NCI-H1930 (cell line): ENCODE measurements around the gene CUX1.
"Not testable (repeated sequence)": the region's sequence is repeated elsewhere in the genome, so short reads cannot be mapped to it uniquely, and the experiment has no call there.

ENCODE experiments used
- DNase-seq, 2 experiments: peaks; one replicate each; lab custom pipeline; 2025; lab: John Stamatoyannopoulos, UW

Gene CUX1

DNA sequence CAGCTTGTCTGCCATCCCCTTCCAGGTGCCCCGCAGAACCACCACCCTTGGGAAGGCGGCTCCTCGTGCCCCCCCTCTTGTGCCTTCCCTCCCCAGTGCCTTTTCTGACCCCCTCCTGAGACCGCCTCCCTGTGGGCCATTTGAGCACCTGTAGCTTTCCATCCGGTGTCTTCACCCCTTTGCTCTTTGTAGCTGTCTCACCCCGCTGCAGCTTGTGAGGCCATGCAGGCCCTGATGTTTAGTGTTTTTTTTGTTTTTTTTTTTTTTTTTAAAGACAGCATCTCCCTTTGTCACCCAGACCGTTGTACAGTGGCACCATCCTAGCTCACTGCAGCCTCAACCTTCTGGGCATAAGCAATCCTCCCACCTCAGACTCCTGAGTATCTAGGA, 52.5 kb downstream of the CUX1 start:
- DNase-seq: no peak

DNA sequence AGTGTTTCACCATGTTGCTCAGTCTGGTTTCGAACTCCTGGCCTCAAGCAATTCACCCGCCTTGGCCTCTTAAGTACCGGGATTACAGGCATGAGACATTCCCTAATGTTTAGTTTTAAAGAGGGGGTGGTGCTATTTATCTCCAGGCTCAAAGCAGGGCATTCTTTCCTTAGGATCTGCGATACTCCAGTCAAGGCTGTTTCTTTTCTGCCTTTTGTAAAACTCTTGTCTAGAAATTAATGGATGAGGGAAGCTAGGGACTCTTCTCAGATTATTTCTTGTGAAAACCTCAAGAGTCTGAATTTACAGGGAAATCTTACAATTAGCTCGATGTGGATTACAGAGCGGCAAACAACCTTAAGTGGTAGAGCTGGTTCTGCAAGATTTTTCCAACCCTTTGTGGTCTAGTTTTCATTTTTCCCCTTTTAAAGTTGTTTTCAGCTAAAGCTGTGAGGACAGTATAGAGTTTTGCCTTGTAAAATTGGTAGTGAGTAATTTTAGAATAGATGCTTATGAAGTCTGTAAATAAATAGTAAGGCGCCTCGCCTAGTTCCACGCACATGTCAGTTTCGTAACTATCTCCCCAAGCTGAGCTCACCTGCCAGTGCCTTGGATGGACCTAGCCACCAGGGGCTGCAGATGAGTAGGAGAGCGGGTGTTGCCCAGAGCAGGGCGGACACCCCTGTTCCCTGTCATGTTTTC, 53.1 kb downstream of the CUX1 start:
- no peak for DNase-seq

DNA sequence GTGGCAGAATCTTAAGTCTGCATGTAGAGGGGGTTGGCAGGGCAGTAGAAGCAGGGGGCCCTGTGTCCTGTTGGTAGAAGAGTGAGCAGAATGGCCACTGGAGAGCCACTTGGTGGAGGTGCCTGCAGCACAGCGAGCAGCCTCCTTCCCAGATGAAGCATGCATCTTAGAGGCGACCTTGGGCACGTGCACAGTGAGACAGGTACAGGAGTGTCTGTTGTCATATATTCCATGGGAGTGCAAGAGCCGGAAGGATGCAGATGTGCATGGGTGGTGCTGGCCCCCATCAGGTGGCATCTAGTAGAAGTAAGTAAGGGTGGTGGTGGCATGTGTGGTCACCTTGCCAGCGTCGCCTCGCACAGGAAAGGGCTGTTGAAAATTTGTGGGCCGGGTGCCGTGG, 53.9 kb downstream of the CUX1 start:
- no peak for DNase-seq

DNA sequence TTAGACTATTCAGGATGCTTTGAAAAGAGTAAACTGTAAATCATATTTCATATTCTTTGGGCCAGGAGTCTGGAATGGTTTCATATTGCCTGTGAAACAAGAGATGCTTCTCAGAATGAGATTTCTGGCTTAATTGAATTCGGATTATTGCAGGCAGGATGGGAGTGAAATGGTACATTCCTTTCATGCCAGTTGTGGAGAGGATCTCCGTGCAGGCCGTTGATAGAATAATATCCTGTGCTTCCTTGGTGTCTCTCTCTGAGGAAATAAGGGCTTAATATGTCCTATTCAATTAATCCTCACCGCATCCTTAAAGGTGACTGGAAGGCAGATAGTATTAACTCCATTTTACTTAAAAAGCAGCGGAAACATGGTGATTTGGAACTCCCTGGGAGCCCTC, 56.6 kb downstream of the CUX1 start:
- no peak for DNase-seq

DNA sequence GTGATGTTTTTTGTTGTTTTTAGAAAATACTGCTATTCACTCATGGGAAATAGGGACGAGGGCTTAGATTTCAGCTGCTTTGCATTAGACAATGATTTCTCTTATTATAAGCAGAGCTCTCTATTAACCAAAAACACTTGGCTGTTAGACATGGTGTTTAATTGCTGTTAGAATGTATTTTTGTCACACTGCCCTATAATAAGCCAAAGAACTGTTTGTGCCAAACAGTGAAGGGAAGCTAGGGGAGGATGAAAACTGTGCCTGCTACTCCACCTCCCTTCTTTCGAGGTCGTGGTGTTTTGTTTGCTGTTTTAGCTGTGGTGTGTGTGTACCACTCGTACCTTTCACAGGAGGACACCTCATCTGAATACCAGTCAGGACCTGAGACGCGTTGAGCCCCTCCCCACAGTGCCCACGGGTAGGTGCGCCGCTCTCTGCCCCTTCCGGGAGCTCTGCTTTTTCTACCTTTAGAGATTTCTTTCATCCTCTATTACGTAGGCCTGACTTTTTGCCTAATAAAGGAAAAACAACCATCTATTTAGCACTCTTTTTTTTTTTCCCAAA, 57.9 kb downstream of the CUX1 start:
- DNase-seq: no peak

DNA sequence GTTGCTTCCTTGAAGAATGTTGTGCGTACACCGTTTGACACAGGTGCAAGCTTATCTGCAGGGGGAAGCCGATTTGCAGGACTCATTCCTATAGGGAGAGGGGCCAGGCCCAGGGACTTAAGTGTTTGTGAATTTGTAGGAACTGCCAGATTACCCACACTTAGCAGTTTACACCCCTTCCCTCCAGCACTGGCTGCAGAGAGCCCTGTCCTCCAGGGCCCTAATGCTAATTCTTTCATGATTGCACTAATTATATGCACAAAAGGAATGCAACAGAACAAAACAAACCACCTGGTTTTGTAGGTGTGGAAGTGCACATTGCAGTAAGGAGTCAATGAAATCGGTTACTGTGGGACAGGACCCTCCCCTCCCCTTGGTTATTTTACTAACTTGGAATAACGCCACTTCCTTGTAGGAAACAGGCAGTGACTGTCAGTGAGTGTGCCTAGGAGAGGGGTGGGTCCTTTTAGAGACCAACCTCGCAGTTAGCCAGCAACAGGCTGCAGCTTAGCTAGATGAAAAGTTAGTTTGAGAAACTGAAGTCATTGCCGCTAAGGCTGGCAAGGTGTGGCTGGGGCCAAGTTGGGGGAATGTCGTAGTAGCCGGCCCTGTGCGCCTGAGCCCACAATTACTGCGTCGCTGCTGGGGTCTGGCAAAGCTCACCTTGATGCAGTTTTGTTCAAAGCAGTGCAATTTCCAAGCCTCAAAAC, 60.6 kb downstream of the CUX1 start:
- no peak for DNase-seq

DNA sequence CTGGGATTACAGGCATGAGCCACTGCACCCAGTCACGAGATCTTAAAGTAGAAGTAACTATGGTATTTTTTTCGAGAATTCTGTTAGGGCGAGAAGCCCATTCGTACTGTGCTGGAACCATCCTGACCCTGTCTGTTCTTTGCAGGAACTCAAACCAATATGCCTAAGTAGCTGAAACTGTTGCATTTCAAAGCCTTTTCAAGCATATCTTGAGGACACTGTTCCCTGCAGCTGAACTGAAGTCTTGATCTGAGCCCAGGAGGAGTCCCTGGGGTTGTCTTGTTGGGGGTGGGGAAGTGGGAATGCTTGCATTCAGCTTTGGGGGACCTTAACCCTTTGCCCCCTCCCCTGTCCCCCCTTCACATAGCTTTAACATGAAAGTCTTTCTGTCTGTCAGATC, 61.5 kb downstream of the CUX1 start:
- DNase-seq: no peak

DNA sequence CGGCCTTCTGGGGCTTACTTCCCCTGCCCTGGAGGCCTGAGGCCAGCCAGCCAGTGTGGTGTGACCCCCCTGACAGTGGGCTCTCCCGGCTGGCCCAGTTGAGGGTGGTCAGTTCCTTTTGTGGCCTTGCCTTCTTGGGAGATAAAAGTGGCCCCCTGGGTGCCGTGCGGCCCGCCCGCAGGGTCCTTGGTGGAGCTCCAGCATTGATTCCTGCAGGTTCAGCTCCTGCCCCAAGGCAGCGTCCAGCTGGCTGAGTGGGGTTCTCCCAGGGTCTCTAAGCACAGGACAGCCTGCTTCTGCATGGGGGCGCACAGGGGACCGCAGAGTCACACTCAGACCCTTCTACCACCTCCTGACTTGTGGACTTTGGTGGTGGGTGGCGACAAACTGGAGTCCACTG, 62.1 kb downstream of the CUX1 start:
- no peak for DNase-seq

DNA sequence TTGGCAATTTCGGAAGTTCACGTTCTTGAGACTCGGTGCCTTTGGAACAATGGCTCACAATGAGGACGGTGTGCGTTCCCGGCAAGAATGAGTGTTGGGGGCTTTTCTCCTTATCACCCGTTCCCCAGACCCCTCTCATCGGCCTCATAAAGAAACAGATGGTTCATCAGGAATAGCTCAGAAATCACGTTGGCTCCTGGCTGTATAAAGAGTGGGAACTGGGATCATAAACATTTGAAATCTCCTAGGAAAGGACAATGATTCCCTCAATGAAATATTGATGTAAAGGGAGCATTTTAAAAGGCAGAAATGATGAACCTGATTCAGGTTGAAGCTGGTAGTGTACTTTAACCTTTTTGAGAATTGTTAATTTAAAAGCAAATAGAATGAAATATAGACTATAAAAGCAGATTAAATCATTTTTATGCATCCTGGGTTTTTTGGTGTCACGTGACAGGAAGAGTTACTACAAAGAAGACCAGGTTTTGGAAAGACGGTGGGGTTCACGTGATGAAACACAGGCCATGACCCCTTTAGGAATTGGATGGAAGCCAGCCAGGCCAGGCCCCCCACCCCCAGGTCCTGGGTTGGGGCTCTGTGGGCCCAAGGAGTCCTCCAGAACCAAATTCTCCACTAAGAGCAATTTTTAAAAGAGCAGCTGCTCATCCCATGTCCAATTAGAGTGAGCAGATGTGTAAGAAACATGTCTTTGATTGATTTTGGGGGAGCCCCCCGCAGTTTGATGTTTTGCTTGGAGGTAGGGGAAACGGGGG, 63.0 kb downstream of the CUX1 start:
- DNase-seq: no peak

DNA sequence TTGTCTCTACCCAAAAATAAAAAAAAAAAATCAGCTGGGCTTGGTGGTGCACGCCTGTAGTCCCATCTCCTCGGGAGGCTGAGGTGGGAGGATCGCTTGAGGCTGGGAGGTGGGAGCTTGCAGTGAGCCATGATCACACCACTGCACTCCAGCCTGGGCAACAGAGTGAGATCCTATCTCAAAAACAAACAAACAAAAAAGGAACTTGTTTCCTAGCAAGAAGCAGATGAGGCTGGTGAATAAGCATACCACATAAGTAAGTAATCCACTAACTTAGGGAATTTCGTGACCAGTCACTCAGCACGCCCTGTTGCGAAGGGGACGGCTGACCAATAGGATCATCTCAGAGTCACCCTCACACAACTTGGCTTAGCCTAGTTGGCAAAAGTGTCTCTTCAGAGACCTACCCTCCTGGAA, 64.6 kb downstream of the CUX1 start:
- no peak for DNase-seq

DNA sequence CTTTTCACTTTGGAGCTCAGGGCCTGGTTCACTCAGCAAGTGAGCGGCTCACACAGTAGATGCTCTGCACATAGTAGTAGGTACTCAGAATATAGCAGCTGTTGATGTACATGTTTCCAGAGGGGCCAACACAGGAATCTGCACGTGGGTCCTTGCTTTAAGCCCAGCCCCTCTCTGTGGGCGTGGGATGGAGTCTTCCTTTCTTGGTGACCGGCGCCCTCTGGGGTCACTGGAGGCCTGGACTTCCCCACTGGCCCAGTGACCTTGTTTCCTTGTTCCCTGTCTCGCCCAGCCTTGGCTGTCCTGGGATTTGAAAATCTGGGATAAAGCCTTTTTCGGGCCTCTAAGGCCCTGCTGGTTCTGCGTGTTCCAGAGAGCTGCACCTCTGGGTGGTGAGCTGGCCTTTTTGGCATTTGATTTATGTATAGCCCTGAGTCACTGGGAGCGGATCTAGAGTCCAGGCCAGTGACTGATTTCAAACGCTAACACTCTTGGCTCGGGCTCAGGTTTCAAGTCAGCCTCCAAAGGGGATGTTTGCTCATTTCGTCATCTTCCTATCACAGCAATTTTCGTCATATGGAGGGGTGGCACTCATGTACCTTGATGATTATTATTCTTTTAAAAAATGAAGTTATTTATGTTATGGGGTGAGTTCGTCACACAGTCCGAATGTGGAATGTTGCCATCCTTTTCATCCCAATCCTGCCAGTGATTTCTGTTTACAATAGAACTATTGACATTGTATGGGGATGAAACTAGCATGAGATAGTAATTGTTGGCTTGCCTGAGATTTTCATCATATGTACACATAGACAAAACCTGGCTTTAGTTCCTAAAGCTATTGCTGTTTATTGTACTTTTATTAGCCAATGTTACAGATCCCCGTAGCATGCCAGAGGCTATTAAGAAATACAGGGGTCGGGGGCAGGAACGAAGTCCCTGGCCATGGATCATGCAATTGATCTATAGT, 65.5 kb downstream of the CUX1 start:
- DNase-seq: peak in 1 of 2 experiments; percentile 68

DNA sequence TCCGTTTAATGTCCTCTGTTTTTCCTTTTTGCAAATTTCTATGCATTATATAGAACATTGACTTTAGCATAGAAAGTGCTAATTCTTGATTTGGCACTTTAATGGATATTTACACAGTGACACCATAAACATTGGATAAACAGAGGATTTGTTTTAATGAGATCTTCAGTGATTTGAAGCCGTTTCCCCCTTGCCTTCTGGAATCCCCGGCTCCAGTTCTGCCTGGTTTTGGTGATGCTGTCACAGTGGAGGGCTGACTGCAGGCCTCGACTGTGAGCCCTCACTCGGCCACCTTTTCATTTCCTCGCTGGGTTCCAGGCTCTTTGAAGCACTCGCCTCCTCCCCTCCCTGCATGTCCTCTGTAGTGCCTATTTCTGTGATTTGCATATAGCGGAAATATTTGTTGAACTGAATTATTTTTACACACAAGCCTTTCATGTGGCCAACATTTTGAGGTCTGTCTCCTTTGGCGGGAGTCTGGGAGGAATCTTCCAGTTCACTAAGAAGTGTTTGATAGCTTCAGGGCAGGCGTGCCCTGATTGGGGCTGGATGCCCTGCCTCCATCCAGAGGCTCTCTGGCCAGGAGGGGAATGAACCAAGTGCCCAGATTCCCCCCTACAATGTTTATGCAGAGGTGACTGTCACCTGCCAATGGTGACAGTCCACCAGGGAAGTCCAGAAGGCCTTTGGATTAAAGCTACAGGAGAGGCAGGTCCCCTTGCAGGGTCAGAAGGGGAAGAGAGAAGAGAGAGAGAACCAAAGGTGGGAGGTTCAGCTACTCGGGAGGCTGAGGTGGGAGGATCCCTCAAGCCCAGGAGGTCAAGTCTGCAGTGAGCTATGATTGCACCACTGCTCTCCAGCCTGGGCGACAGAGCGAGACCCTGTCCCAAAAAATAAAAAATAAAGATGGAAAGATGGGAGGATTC, 67.5 kb downstream of the CUX1 start:
- DNase-seq: no peak

DNA sequence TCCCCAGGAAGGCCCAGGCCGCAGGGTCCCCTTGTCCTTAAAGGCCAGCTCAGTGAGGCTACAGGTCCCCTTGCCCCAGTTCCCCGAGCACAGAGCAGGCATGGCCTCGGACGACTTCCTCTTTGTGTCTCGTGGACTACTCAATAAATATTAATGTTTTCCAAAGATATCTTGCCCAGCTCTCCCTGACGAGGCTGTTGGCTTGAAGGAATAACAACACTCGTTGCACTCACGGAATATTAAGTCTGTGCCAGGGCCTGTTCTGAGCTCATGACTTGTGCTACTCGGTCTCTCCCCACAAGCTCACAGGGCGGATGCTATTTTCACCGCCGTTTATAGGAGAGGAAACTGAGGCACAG, 68.2 kb downstream of the CUX1 start:
- DNase-seq: no peak

DNA sequence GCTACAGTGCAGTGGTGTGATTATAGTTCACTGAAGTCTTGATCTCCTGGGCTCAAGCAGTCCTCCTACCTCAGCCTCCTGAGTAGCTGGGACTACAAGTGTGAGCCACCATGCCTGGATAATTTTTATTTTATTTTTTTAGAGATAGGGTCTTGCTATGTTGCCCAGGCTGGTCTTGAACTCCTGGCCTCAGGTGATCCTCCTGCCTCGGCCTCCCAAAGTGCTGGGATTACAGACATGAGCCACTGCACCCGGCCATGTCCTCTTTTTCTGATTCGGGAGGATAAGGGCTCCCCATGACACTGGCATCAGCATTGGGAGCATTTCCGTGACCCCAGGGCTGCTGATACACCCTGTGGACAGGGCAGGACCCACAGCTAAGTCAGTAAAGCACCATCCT, 69.9 kb downstream of the CUX1 start:
- DNase-seq: not testable (repeated sequence)

DNA sequence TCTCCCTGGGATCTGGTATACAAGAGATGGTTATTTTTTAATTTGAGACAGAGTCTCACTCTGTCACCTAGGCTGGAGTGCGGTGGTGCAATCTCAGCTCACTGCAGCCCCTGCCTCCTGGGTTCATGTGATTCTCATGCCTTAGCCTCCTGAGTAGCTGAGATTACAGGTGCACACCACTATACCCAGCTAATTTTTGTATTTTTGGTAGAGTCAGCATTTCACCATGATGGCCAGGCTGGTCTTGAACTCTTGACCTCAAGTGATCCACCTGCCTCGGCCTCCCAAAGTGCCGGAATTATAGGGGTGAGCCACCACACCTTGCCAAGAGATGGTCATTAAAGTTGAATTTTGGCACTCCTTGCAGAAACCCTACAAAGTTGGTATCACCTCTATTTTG, 71.1 kb downstream of the CUX1 start:
- DNase-seq: not testable (repeated sequence)

DNA sequence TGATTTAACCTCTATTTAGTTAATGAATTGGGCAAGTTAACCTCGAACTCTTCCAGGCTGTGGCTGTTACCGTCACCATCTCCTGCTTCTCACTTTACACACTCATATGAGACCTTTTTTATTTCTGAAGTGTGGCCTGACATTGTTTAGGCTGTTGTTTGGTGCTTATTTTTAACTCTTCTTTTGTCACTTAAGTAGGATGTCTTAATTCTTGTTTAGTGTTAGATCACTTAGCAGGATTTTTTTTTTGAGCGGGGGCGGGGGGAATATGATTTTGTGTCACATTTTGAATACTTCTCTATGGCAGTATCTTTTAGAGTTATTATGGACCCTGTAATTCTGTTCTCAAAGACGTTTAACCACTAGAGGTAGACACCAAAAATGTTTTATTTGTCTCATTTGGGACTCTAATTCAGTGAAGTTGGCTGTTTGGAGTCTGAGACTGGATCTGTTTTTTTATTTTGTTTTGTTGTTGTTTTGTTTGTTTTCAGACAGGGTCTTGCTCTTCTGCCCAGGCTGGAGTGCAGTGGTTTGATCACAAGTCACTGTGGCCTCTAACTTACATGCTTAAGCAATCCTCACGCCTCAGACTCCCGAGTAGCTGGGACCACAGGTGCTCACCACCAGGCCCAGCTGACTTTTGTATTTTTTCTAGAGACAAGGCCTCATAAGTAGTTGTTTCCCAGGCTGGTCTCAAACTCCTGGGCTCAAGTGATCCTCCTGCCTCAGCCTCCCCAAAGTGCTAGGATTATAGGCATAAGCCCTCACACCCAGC, 73.5 kb downstream of the CUX1 start:
- DNase-seq: no peak

DNA sequence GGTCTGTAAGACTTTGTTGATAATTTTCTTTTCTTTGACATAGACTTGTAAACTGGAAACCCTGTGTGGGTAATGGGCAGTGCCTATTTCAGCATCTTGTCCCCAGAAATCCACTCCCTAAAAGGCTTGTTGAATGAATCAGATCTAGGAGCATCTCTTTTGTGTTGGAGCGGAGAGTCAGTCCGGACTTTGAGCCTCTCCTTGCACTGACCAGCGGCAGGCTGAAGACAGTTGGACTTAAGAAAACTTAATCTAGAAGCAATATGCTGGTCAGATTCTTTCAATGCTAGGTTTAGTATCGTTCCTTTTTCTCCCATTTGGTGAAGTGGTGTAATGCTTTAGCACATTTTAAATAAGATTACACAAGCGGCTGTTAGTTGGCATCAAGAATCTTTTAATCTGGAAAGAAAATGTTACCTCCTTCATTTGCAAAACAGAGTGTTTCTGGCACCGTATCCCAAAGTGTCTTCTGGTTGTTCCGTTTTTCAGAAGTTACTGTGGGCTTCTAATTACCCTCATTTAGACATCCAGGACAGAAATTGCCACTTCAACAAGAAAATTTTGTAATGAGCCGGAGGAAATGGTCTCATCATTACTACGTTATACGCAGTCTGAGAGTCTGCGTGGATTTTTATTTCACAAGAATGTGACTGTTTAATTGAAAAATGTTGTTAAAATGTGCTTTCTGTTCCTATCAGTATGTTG, 74.7 kb downstream of the CUX1 start:
- DNase-seq: no peak

DNA sequence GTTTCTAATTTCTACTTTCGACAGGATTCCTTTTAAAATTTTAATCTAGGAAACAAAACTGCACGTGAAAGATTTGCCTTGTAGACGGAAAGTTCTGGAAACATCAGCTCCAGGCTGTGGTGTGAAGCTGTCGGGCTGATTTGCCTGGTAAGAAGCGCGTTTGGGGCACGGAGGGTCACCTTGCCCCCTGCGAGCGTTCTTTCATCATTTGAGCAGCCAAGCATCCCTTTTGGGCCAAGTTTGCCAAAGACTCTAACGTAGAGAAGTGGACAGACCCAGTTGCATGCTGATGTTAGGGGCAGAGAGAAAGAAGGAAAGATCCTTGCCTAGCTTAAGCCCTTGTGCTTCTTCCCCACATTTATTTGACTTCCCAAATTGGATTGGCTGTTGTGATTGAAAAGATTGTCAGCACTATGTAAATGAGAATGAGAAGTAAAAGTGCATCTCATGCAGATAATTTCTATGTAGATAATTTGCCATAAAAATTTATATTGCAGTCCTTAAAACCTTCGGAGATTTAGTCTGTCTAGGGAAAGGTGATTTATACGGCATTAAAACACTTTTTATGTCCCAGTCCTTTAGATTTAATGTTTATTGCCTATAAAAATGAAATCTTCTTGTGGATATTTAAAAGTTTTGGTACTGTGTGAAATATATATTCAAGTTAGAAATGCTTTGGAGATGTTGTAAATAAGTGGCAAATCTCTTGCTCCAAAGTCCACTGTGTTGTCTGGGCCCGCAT, 76.1 kb downstream of the CUX1 start:
- DNase-seq: no peak
